Measurements from ENCODE around the gene CBLC. TPM values are rescaled to one million over a fixed set of nuclear protein-coding genes. Genes with fewer than 3 reads are reported as not detected.

Gene CBLC
- total and polyA plus RNA-seq, 2 donors from 2014 or later, result 8.2 to 11.5 TPM

GRCh38 chr19:44741258-44741731 is 36.4 kb upstream of the CBLC start:
- Histone ChIP-seq H3K27ac (ENCODE audit: low read depth in 2 of 2, low read length in 2 of 2) (peak overlapping the region; percentile 68 to 89), H3K27me3 (ENCODE audit: control insufficient read depth, insufficient read depth, low read length) (no peaks in the 10 kb centered on the region), H3K4me3 (ENCODE audit: low read length in 3 of 3) (no peak overlapping the region), H3K9ac (ENCODE audit: low read length in 3 of 3) (no peak overlapping the region), H3K36me3 (ENCODE audit: control insufficient read depth in 2 of 3, insufficient read depth in 3 of 3, low read length in 3 of 3) (no peaks in the 10 kb centered on the region), H3K4me1 (ENCODE audit: control insufficient read depth in 2 of 3, insufficient read depth in 2 of 3, low read depth in 1 of 3, low read length in 3 of 3) (peaks cover 0 to 19% (median 17%) of the 10 kb centered on the region in 3 donors), H3K9me3 (ENCODE audit: control insufficient read depth in 2 of 3, insufficient read depth in 1 of 3, low read length in 3 of 3) (no peaks in the 10 kb centered on the region)
- intact Hi-C loops (cut with DNase I), result no loop called here
- TF ChIP-seq, protein P1, sequence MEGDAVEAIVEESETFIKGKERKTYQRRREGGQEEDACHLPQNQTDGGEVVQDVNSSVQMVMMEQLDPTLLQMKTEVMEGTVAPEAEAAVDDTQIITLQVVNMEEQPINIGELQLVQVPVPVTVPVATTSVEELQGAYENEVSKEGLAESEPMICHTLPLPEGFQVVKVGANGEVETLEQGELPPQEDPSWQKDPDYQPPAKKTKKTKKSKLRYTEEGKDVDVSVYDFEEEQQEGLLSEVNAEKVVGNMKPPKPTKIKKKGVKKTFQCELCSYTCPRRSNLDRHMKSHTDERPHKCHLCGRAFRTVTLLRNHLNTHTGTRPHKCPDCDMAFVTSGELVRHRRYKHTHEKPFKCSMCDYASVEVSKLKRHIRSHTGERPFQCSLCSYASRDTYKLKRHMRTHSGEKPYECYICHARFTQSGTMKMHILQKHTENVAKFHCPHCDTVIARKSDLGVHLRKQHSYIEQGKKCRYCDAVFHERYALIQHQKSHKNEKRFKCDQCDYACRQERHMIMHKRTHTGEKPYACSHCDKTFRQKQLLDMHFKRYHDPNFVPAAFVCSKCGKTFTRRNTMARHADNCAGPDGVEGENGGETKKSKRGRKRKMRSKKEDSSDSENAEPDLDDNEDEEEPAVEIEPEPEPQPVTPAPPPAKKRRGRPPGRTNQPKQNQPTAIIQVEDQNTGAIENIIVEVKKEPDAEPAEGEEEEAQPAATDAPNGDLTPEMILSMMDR (IDR thresholded peaks at IDR 0.05; ENCODE audit: borderline replicate concordance, extremely low read depth, insufficient read depth), result no peak
- DNase-seq (no peak), FAIRE-seq (no peak)

DNA sequence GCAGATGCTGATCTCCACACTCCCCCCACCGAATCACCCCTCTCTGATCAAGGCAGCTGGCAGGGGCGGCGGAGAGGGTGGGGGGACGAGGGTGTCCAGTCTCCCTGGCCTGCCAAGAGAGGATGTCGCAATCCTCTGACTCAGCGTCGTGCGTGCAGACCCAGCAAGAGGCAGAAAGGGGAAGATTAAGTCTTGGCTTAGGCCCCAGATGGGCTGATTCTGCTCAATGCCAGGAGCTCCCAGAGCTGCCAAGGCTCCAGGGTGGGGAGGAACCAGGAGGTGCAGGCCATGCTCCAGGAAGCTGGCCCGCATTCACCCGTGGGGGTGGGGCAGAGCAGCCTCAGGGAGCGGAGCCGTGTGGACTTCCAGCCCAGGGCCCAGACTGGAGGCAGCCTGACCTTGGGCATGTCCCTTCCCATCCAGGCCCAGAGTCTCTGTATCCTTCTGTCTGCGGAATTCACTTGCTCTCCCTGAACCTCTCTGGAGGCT is 35.8 kb upstream of the CBLC start:
- no peaks in the 10 kb centered on the region for H3K9me3 ChIP-seq (ENCODE audit: control insufficient read depth in 2 of 3, insufficient read depth in 1 of 3, low read length in 3 of 3)
- peak; percentile 23 for FAIRE-seq
- intact Hi-C loops (cut with DNase I), result no loop called here
- H3K9ac ChIP-seq (ENCODE audit: low read length in 3 of 3), result no peak overlapping the region
- peak; percentile 38 to 99 (median 68) for DNase-seq
- H3K4me1 ChIP-seq (ENCODE audit: control insufficient read depth in 2 of 3, insufficient read depth in 2 of 3, low read depth in 1 of 3, low read length in 3 of 3), result peaks cover 0 to 22% (median 18%) of the 10 kb centered on the region in 3 donors
- no peaks in the 10 kb centered on the region for H3K27me3 ChIP-seq (ENCODE audit: control insufficient read depth, insufficient read depth, low read length)
- no peak overlapping the region for H3K4me3 ChIP-seq (ENCODE audit: low read length in 3 of 3)
- H3K27ac ChIP-seq (ENCODE audit: low read depth in 2 of 2, low read length in 2 of 2), result peak overlapping the region; percentile 82 to 97
- TF ChIP-seq, protein P1 (IDR thresholded peaks at IDR 0.05; ENCODE audit: borderline replicate concordance, extremely low read depth, insufficient read depth), result no peak
- H3K36me3 ChIP-seq (ENCODE audit: control insufficient read depth in 2 of 3, insufficient read depth in 3 of 3, low read length in 3 of 3), result no peaks in the 10 kb centered on the region

GRCh38 chr19:44742330-44743061 is 35.2 kb upstream of the CBLC start:
- no peaks in the 10 kb centered on the region for H3K27me3 ChIP-seq (ENCODE audit: control insufficient read depth, insufficient read depth, low read length)
- H3K9ac ChIP-seq (ENCODE audit: low read length in 3 of 3), result no peak overlapping the region
- TF ChIP-seq, protein P1 (IDR thresholded peaks at IDR 0.05; ENCODE audit: borderline replicate concordance, extremely low read depth, insufficient read depth), result no peak
- H3K4me1 ChIP-seq (ENCODE audit: control insufficient read depth in 2 of 3, insufficient read depth in 2 of 3, low read depth in 1 of 3, low read length in 3 of 3), result peaks cover 0 to 24% (median 21%) of the 10 kb centered on the region in 3 donors
- peak in 1 of 5 donors; percentile 57 for DNase-seq
- no peaks in the 10 kb centered on the region for H3K36me3 ChIP-seq (ENCODE audit: control insufficient read depth in 2 of 3, insufficient read depth in 3 of 3, low read length in 3 of 3)
- no peak for FAIRE-seq
- H3K27ac ChIP-seq (ENCODE audit: low read depth in 2 of 2, low read length in 2 of 2), result peak overlapping the region; percentile 82 to 97
- no peaks in the 10 kb centered on the region for H3K9me3 ChIP-seq (ENCODE audit: control insufficient read depth in 2 of 3, insufficient read depth in 1 of 3, low read length in 3 of 3)
- intact Hi-C loops (cut with DNase I), result no loop called here
- no peak overlapping the region for H3K4me3 ChIP-seq (ENCODE audit: low read length in 3 of 3)
